Measurements from ENCODE around the gene PPP1R16B. TPM values are rescaled to one million over a fixed set of nuclear protein-coding genes. Genes with fewer than 3 reads are reported as not detected.
"Not testable (repeated sequence)": the region's sequence is repeated elsewhere in the genome, so short reads cannot be mapped to it uniquely, and the experiment has no call there.

Gene PPP1R16B
- total RNA-seq, 2 donors from 2014 or later, result 45.6 to 60.9 TPM

DNA sequence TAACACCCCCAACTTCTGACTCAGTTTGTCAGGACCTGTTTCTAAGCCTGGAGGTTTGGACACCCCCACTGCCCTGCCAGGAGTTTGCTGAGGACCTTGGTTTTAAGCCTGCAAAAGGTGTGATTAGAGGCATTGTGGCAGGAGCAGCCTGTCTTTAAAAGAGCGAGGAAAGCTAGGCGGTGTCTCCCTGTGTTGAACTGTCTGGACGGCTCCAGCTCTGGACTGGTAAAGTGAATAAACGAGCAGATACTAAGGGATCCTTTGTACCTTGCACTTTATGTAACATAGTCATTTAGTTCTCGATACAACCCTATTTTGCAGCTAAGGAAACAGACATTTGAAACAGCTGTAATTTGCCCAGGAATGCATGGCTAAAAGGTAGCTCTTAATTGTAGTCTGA lies 135.1 kb downstream of the PPP1R16B start:
- Mint-ChIP-seq H3K4me3 (no peak overlapping the region), H3K4me1 (peaks cover 6% of the 10 kb centered on the region), H3K36me3 (ENCODE audit: low read depth) (peaks cover 2% of the 10 kb centered on the region), H3K27ac (no peak overlapping the region), H3K27me3 (no peaks in the 10 kb centered on the region)
- no peaks in the 10 kb centered on the region for H3K9me3 ChIP-seq (ENCODE audit: control insufficient read depth, low read length, poor library complexity, severe bottlenecking)
- DNase-seq (no peak), ATAC-seq (no peak)

DNA sequence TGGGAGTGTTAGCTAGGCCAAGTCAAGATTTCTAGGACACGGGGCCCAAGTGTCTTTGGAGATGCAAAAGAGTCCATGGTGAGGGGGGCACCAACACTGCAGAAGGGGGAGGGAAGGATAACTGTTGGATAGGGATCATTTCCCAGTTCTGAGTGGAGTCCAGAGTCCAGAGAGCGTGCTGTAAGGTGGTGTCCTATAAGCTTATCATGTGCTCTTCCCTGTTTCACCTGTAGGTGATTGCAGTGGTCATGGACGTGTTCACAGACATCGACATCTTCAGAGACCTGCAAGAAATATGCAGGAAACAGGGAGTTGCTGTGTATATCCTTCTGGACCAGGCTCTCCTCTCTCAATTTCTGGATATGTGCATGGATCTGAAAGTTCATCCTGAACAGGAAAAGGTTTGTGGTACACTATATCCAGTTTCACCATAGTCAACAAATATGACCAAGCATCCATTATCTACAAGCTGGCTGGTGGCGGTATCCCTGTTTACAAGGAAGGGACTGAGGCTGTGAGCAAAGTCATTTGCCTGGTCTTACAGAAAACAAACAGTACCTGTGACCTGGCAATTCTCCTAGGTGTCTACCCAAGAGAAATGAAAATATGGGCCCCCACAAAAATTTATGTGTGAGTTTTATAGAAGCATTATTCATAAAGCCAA lies 136.4 kb downstream of the PPP1R16B start:
- Mint-ChIP-seq H3K36me3 (ENCODE audit: low read depth) (peaks cover 2% of the 10 kb centered on the region), H3K4me3 (no peak overlapping the region), H3K27ac (no peak overlapping the region), H3K4me1 (peaks cover 6% of the 10 kb centered on the region), H3K27me3 (no peaks in the 10 kb centered on the region)
- no peak for DNase-seq
- H3K9me3 ChIP-seq (ENCODE audit: control insufficient read depth, low read length, poor library complexity, severe bottlenecking), result no peaks in the 10 kb centered on the region
- ATAC-seq, result no peak

DNA sequence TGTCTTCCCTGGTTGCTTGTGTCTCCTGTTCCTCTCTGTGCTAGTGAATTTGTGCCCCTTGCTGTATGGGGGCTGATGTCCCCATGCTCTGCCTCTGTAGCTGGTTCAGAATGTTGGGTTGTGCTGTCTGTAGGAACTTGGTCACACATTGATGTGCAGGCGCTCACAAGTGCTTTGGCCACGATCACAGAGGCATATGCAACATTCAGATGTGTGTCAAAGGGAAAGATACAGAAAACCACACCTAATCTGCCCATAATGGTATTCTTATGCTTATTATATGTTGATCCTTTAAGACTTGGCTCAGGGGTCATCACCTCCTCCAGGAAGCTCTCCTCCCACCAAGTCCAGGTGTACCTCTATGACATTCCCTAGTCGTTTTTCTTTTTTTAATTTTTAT lies 139.5 kb downstream of the PPP1R16B start:
- no peak for ATAC-seq
- H3K9me3 ChIP-seq (ENCODE audit: control insufficient read depth, low read length, poor library complexity, severe bottlenecking), result no peaks in the 10 kb centered on the region

DNA sequence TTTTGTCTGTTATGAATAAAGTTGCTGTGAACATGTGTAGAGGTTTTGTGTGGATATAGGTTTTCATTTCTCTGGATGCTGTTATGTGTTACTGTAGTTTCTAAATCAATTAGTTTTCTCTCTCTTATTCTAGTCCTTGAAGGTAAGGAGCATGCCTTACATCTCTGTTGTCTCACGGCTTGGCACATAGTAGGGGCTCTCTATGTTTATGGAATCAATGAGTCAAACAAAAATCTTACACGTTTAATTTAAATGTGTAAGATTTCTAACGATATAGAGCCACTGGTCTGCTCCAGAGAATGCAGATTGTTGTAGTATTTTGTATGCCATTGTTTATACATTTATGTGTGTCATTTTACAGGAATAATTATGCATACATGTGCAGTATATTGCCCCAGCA lies 141.3 kb downstream of the PPP1R16B start:
- Mint-ChIP-seq H3K36me3 (ENCODE audit: low read depth) (no peaks in the 10 kb centered on the region), H3K27me3 (no peaks in the 10 kb centered on the region), H3K4me3 (no peak overlapping the region), H3K27ac (no peak overlapping the region), H3K4me1 (no peaks in the 10 kb centered on the region)
- H3K9me3 ChIP-seq (ENCODE audit: control insufficient read depth, low read length, poor library complexity, severe bottlenecking), result no peaks in the 10 kb centered on the region
- DNase-seq, result no peak
- ATAC-seq, result no peak

More for the DNA sequence above, 139.5 kb downstream of the PPP1R16B start:
- Mint-ChIP-seq H3K27me3 (no peaks in the 10 kb centered on the region), H3K27ac (peak overlapping the region; percentile 41), H3K4me3 (no peak overlapping the region), H3K4me1 (no peaks in the 10 kb centered on the region), H3K36me3 (ENCODE audit: low read depth) (no peaks in the 10 kb centered on the region)
- no peak for DNase-seq

DNA sequence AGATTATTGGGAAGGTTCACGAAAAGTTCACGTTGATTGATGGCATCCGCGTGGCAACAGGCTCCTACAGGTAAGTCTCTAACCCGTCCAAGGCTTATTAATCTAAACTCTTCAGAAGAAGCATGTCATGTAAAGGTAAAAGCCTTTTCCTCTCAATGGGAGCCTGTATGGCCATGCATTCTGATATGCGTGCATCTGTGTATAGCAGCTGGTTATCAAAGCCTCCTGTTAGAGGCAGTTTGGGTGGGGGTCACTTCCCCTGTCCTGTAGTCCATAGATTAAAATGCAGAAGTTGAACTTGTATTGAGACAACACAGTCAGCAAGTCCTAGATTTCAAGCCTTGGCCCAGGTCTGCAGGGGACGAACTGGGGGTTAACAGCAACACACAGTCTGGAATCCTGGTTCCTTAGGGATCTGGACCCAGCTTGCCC lies 142.4 kb downstream of the PPP1R16B start:
- no peaks in the 10 kb centered on the region for H3K9me3 ChIP-seq (ENCODE audit: control insufficient read depth, low read length, poor library complexity, severe bottlenecking)
- Mint-ChIP-seq H3K4me3 (no peak overlapping the region), H3K36me3 (ENCODE audit: low read depth) (no peaks in the 10 kb centered on the region), H3K27ac (no peak overlapping the region), H3K4me1 (no peaks in the 10 kb centered on the region), H3K27me3 (no peaks in the 10 kb centered on the region)
- DNase-seq, result no peak
- no peak for ATAC-seq

DNA sequence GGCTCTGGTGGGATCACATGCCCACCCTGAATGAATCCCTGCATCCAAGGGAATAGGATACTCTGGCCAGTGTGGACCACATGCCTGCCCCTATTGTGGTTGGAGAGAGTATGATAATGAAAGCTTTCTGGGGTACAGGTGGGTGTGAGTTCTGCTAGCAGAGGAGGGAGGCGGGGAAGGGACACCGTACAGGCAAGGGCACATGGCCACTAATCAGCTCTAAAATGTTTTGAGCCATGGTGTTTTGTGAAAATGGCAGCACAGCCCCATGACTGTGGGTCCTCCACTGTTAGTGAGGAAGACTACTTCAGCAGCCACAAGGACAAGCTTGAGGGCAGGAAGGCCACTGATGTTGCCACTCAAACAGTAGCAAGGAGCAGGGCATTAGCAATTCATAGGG lies 144.8 kb downstream of the PPP1R16B start:
- H3K9me3 ChIP-seq (ENCODE audit: control insufficient read depth, low read length, poor library complexity, severe bottlenecking), result no peaks in the 10 kb centered on the region
- Mint-ChIP-seq H3K4me1 (no peaks in the 10 kb centered on the region), H3K27me3 (no peaks in the 10 kb centered on the region), H3K27ac (no peak overlapping the region), H3K36me3 (ENCODE audit: low read depth) (no peaks in the 10 kb centered on the region), H3K4me3 (no peak overlapping the region)
- DNase-seq, result no peak
- no peak for ATAC-seq

DNA sequence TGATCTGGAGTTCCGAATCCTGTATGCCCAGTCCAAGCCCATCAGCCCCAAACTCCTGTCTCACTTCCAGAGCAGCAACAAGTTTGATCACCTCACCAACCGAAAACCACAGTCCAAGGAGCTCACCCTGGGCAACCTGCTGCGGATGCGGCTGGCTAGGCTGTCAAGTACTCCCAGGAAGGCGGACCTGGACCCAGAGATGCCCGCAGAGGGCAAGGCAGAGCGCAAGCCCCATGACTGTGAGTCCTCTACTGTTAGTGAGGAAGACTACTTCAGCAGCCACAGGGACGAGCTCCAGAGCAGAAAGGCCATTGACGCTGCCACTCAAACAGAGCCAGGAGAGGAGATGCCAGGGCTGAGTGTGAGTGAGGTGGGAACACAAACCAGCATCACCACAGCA lies 146.1 kb downstream of the PPP1R16B start:
- Mint-ChIP-seq H3K4me1 (no peaks in the 10 kb centered on the region), H3K27me3 (no peaks in the 10 kb centered on the region), H3K4me3 (no peak overlapping the region), H3K36me3 (ENCODE audit: low read depth) (no peaks in the 10 kb centered on the region), H3K27ac (no peak overlapping the region)
- DNase-seq (no peak), ATAC-seq (no peak)
- no peaks in the 10 kb centered on the region for H3K9me3 ChIP-seq (ENCODE audit: control insufficient read depth, low read length, poor library complexity, severe bottlenecking)

DNA sequence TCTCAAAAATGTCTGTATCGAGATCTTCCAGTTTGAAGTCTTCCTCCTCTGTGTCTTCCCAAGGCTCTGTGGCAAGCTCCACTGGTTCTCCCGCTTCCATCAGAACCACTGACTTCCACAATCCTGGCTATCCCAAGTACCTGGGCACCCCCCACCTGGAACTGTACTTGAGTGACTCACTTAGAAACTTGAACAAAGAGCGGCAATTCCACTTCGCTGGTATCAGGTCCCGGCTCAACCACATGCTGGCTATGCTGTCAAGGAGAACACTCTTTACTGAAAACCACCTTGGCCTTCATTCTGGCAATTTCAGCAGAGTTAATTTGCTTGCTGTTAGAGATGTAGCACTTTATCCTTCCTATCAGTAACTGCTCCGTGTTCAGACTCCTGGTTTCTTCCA lies 146.7 kb downstream of the PPP1R16B start:
- no peak for ATAC-seq
- Mint-ChIP-seq H3K36me3 (ENCODE audit: low read depth) (no peaks in the 10 kb centered on the region), H3K4me3 (no peak overlapping the region), H3K4me1 (no peaks in the 10 kb centered on the region), H3K27ac (no peak overlapping the region), H3K27me3 (no peaks in the 10 kb centered on the region)
- no peak for DNase-seq
- no peaks in the 10 kb centered on the region for H3K9me3 ChIP-seq (ENCODE audit: control insufficient read depth, low read length, poor library complexity, severe bottlenecking)

DNA sequence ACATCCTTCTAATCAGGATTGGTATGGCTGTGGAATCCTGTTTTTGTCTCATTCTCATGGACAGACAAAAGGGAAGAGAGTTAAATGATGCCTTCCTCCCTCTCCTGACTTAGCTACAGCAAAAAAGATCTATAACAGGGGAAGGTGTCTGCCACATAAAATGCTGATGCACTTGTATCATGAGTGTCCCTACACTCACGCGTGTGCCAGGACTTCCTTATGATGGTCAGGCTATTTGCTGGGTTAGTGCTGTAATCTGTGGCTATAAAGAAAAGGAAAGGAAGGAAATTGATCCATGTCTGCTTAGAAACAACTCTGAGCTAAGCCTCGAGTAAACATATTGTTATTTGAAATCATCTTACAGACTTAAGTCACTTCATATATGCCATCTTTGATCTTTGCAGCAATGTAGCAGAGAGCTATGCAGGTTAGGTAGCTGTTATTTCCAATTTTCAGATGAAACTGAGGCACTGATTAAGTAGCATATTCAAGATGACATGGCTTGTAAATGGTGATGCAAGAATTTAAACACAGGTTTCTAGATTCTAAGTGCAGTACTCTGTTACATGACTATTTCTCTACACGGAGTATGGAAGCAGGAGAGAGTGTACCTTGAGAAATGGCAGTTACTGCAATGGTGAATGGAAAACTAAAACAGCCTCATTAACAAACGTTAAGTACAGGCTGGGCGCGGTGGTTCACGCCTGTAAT lies 148.3 kb downstream of the PPP1R16B start:
- DNase-seq (no peak), ATAC-seq (no peak)
- H3K4me1 Mint-ChIP-seq, result no peaks in the 10 kb centered on the region
- H3K27ac Mint-ChIP-seq, result no peak overlapping the region
- H3K9me3 ChIP-seq (ENCODE audit: control insufficient read depth, low read length, poor library complexity, severe bottlenecking), result no peaks in the 10 kb centered on the region
- H3K36me3 Mint-ChIP-seq (ENCODE audit: low read depth), result no peaks in the 10 kb centered on the region
- no peak overlapping the region for H3K4me3 Mint-ChIP-seq
- H3K27me3 Mint-ChIP-seq, result no peaks in the 10 kb centered on the region

DNA sequence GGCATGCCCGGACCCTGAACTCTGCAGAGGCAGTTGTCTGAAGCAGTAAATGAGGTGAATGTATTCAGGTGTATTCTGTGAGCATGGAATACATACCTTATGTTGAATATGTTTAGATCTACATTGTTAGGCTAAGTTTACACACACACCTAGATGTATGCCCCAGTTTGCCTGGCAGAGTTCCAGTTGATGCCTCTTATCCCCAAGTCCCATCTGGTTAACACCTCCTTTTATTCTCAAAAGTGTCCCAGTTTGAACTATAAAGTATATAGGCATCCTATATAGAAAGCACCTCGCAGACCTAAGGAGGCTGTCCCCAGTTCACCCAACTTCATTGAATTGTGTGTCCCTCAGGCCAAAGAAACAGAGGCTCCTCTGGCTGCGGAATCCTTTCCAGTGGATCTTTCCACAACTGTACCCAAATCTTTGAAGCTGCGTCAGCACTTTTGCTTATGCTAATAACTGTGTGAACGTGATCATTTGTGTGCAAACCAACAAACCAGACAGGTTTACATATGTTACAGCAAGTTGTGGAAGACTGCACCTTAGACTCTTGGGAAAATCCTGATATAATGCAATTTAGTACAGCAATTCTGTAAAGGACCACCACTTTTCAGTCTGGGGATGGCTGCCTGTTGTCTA lies 151.9 kb downstream of the PPP1R16B start:
- DNase-seq, result no peak
- Mint-ChIP-seq H3K4me3 (no peak overlapping the region), H3K27me3 (no peaks in the 10 kb centered on the region), H3K27ac (no peak overlapping the region), H3K4me1 (peaks cover 7% of the 10 kb centered on the region), H3K36me3 (ENCODE audit: low read depth) (no peaks in the 10 kb centered on the region)
- no peak for ATAC-seq
- no peaks in the 10 kb centered on the region for H3K9me3 ChIP-seq (ENCODE audit: control insufficient read depth, low read length, poor library complexity, severe bottlenecking)

DNA sequence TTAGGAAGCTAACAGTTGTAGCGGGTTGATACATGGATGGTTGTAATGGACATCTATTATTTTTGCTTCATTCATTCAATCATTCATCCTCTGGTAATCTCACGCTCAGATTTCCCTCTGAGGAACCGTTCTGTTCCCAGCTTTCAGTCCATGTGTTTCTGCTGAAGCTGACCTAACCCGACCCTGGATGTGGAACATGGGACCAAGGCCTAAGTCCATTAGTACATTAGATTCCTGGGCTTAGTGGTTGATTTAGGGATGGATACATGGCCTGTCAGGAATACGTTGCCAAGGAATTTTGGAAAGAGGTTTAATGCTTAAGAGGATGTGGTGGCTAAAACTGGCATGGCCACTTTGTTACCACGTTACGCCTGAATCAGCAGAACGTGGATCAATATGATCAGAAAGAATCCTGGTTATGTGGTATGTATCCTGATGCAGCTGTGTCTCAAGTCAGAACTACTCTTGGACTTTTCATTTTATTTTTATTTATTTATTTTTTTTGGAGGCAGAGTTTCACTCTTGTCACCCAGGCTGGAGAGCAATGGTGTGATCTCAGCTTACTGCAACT lies 152.5 kb downstream of the PPP1R16B start:
- no peak for DNase-seq
- Mint-ChIP-seq H3K4me3 (no peak overlapping the region), H3K27ac (no peak overlapping the region), H3K36me3 (ENCODE audit: low read depth) (no peaks in the 10 kb centered on the region), H3K27me3 (no peaks in the 10 kb centered on the region), H3K4me1 (peaks cover 11% of the 10 kb centered on the region)
- H3K9me3 ChIP-seq (ENCODE audit: control insufficient read depth, low read length, poor library complexity, severe bottlenecking), result no peaks in the 10 kb centered on the region
- ATAC-seq, result no peak

DNA sequence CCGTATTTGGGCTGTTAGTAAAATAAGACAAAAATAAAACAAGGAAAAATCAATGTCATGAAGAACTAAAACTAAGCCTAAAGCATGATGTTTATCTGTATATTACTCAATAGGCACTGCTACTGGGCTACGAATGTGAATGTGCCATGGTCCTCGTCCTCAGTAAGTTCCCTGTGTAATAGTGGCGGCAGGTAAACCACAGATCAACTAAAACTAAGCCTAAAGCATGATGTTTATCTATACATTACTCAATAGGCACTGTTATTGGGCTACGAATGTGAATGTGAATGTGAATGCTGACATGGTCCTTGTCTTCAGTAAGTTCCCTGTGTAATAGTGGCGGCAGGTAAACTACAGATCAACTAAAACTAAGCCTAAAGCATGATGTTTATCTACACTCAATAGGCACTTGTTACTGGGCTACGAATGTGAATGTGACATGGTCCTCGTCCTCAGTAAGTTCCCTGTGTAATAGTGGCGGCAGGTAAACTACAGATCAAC lies 154.7 kb downstream of the PPP1R16B start:
- not testable (repeated sequence) for H3K36me3 Mint-ChIP-seq (ENCODE audit: low read depth); DNase-seq; ATAC-seq; H3K27ac Mint-ChIP-seq; H3K4me3 Mint-ChIP-seq; H3K9me3 ChIP-seq (ENCODE audit: control insufficient read depth, low read length, poor library complexity, severe bottlenecking); H3K27me3 Mint-ChIP-seq
- H3K4me1 Mint-ChIP-seq, result peaks cover 18% of the 10 kb centered on the region

DNA sequence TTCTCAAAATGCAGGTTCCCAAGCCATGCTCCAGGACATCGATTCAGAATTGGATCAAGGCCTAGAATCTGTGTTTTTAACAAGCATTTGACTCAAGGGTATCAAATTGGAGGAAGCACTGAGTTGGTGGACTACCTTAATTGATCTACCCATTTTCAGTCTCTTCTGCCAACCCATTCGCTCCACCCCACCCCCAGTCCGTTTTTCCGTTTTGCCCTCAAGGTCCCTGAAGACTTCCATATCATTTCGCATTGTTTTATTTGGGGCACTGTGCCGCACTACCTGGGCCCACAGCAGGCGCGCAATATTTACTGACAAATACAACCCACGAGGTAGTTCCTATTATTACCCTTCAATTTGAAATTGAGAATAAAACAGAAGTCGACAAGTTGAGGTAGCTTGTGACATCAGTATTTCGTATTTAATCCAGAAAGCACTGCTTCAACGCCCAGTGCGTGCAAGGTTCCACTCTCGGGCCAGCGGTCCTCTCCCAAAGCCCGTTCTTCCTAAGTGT lies 156.1 kb downstream of the PPP1R16B start:
- no peak for ATAC-seq
- H3K4me3 Mint-ChIP-seq, result peak overlapping the region; percentile 93
- peaks cover 18% of the 10 kb centered on the region for H3K4me1 Mint-ChIP-seq
- H3K9me3 ChIP-seq (ENCODE audit: control insufficient read depth, low read length, poor library complexity, severe bottlenecking), result no peaks in the 10 kb centered on the region
- H3K27me3 Mint-ChIP-seq, result no peaks in the 10 kb centered on the region
- peak overlapping the region; percentile 94 for H3K27ac Mint-ChIP-seq
- DNase-seq, result no peak
- H3K36me3 Mint-ChIP-seq (ENCODE audit: low read depth), result peaks cover 2% of the 10 kb centered on the region

All from T-helper 17 cell (primary cell).